Psoas muscle (tissue), 8 donors: ENCODE results near the gene CYTH4. TPM values are rescaled to one million over a fixed set of nuclear protein-coding genes. Genes with fewer than 3 reads are reported as not detected.

ENCODE experiments used
- ATAC-seq, 4 donors: fragments of 200-7000 bp; cut with Tn5 transposase; one replicate each; pipeline ENCODE4 v1.9.1; 2020; ENCODE audit warnings: moderate library complexity in 3 of 4, mild to moderate bottlenecking in 2 of 4
- DNase-seq, 2 donors: peaks; one replicate each; pipeline ENCODE4 v3.0.0-alpha.2; 2020
- H3K27ac ChIP-seq: fragments of 200-600 bp; one replicate; pipeline ENCODE4 v1.8.0; 2022
- H3K27me3 ChIP-seq, 3 donors: fragments of 200-600 bp in 1 of 3; one replicate each; pipeline versions ENCODE4 v1.6.1 to v1.8.0; 2013 to 2022; ENCODE audit warnings: low read length in 2 of 3, mild to moderate bottlenecking in 2 of 3, moderate library complexity in 1 of 3; ENCODE audit not compliant: insufficient read depth in 3 of 3
- H3K36me3 ChIP-seq, 2 donors: fragments of 200-600 bp in 1 of 2; one replicate each; pipeline versions ENCODE4 v1.6.1 to v1.8.0; 2013 to 2022; ENCODE audit warnings: low read depth in 1 of 2, mild to moderate bottlenecking in 1 of 2, moderate library complexity in 1 of 2; ENCODE audit not compliant: insufficient read depth in 1 of 2
- H3K4me1 ChIP-seq: fragments of 200-600 bp; one replicate; pipeline ENCODE4 v1.8.0; 2022
- H3K4me3 ChIP-seq: fragments of 200-600 bp; one replicate; pipeline ENCODE4 v1.8.0; 2022; ENCODE audit warnings: mild to moderate bottlenecking
- H3K9me3 ChIP-seq: fragments of 200-600 bp; one replicate; pipeline ENCODE4 v1.8.0; 2022
- WGBS, 3 donors: extraction: QIAGEN DNeasy Blood & Tissue Kit; methylation state at CpG; one replicate each; pipeline versions ENCODE4 v1.1.6 to v1.1.7; 2013; 5-methylcytosine and 5-hydroxymethylcytosine counted together
- intact Hi-C, 2 donors: fragments of 100-400 bp; cut with DNase I; formaldehyde crosslinking; loops; one replicate each; pipeline versions ENCODE4 v1.11.0 to v1.14.2; 2022
- polyA plus RNA-seq, 3 donors: library from polyadenylated mRNA; stranded (reverse); fragments of 200-250 nt; gene quantifications; one replicate each; pipeline ENCODE4 v1.2.3, GENCODE V29; 2013
- total RNA-seq, 4 donors: library from RNA; stranded (reverse); fragmentation: NEBNext Ultra II Directional in 2 of 4; extraction: Animal tissue kit (Norgen Biotek cat#: 25700) in 2 of 4; gene quantifications; one replicate each; pipeline versions ENCODE4 v1.2.1 to v1.2.4, GENCODE V29; 2021 to 2023
- TF ChIP-seq, protein P1 (sequence below): fragments of 200-600 bp; IDR thresholded peaks from one replicate; pipeline ENCODE4 v1.8.0; 2022; ENCODE audit warnings: antibody characterized with exemption
- donor health status: healthy with polysubstance abuse.
- donor health status: DM: no; HTN: no; CAD: no; lungs with moderate emphysema.
- donor health status: Bipolar disorder and iron deficiency.
- donor health status: healthy.
- donor health status: DM: yes; HTN: yes; CAD: no.
- donor health status: DM: no; HTN: no; CAD: no.
- donor health status: DM: no; HTN: no; CAD: no.
- donor health status: DM: yes; HTN: yes; CAD: no.

CYTH4 gene
- total and polyA plus RNA-seq, 7 donors: 0.63 to 8.5 (median 3.0) TPM

DNA sequence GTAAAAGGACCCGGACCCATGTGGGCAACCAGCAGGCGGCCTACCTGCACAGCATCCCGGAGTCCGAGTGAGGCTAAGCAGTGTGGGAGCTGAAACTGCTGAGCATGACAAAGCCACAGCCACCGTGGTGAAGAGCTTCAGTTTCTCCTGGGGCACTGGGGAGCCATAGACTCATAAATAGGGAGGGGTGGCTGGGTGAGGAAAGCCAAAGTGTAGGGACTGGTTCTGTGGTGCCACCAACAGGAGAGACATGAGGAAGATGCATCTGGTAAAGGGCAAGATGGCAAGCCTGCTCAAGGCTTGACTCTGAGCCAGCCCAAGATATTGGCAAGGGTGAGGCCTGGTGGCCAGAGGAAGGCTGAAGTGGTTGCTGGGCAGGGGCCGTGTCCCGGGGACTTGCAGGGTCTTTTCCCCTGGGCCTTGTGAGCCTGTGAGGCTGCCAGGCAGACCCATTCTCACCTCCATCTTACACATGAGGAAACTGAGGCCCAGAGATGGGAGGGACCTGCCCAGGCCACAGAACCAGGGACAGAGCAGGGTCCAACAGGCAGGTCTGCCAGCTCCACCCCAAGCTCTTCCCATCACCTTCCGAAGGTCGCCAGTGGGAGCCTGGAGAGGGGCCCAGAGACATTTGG lies 30.4 kb downstream of the CYTH4 start:
- WGBS, 3 donors: 70 to 79% (median 78%) methylated on average over 9 of the region's 9 CpGs
- no peaks in the 10 kb centered on the region for H3K36me3 ChIP-seq
- H3K27ac ChIP-seq: no peak overlapping the region
- ATAC-seq: no peak
- TF ChIP-seq, protein P1, sequence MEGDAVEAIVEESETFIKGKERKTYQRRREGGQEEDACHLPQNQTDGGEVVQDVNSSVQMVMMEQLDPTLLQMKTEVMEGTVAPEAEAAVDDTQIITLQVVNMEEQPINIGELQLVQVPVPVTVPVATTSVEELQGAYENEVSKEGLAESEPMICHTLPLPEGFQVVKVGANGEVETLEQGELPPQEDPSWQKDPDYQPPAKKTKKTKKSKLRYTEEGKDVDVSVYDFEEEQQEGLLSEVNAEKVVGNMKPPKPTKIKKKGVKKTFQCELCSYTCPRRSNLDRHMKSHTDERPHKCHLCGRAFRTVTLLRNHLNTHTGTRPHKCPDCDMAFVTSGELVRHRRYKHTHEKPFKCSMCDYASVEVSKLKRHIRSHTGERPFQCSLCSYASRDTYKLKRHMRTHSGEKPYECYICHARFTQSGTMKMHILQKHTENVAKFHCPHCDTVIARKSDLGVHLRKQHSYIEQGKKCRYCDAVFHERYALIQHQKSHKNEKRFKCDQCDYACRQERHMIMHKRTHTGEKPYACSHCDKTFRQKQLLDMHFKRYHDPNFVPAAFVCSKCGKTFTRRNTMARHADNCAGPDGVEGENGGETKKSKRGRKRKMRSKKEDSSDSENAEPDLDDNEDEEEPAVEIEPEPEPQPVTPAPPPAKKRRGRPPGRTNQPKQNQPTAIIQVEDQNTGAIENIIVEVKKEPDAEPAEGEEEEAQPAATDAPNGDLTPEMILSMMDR: no peak
- H3K27me3 ChIP-seq: peaks cover 0 to 21% (median 4%) of the 10 kb centered on the region in 3 donors
- no peaks in the 10 kb centered on the region for H3K9me3 ChIP-seq
- no peak for DNase-seq
- intact Hi-C loops: loop anchor here (10.0 kb wide), 2 partner anchors 112 to 252 kb away; partner anchors contain the start of genes CDC42EP1 (in 1 of the 2) and ELFN2 (in 1 of the 2)
- H3K4me3 ChIP-seq: no peak overlapping the region
- H3K4me1 ChIP-seq: peaks cover 3% of the 10 kb centered on the region

DNA sequence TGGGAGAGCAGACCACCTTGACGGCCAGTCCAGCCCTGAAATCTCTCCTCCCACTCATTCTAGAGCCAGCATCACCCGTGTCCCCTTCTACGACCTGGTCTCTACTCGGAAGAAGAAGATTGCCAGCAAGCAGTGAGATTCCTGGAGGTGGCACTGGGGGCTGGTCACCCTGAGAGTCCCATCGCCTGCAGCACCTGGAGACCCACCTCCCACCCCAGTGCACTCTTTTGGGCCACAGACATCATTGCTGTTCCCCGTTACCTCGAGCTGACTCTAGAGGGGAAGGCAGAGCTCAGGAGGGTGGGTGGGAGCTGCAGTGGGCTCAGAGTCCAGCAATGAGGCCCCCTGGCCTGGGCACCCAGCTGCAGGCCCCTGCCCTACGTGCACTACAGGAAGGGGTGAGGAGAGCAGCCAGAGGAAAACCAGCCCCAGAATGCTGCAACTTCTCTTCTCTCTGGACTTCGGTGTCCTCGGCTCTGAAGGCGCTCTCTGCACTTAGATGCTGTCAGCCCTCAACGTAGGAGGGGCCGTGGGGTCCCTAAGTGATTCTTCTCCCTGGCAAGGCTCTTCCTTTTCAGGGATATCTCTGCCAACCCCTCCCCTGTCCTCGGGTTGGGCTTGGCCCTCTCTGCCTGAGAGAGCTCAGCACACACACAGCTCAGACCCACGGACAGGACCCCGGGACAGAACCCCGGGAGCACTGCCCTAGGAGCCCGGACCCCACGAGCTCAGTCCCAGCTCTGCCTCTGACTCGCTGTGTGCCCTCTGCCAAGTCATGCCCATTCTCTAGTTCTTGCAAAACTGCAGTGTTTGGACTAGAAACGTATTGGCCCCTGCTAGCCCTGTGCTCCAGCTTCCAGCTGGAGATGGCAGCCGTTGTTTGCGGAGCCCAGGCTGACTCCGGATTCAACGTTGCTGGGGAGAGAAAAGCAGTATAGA lies 31.3 kb downstream of the CYTH4 start:
- Histone ChIP-seq H3K36me3 (no peaks in the 10 kb centered on the region), H3K27me3 (peaks cover 0 to 25% (median 9%) of the 10 kb centered on the region in 3 donors), H3K27ac (no peak overlapping the region), H3K9me3 (no peaks in the 10 kb centered on the region), H3K4me1 (no peaks in the 10 kb centered on the region), H3K4me3 (no peak overlapping the region)
- WGBS, 3 donors: 42 to 55% (median 43%) methylated on average over 25 of the region's 25 CpGs
- TF ChIP-seq, protein P1: no peak
- intact Hi-C loops: loop anchor here (10.0 kb wide), 2 partner anchors 111 to 251 kb away; partner anchors contain the start of genes CDC42EP1 (in 1 of the 2) and ELFN2 (in 1 of the 2)
- peak in 1 of 2 donors; percentile 40 for DNase-seq
- ATAC-seq: no peak

DNA sequence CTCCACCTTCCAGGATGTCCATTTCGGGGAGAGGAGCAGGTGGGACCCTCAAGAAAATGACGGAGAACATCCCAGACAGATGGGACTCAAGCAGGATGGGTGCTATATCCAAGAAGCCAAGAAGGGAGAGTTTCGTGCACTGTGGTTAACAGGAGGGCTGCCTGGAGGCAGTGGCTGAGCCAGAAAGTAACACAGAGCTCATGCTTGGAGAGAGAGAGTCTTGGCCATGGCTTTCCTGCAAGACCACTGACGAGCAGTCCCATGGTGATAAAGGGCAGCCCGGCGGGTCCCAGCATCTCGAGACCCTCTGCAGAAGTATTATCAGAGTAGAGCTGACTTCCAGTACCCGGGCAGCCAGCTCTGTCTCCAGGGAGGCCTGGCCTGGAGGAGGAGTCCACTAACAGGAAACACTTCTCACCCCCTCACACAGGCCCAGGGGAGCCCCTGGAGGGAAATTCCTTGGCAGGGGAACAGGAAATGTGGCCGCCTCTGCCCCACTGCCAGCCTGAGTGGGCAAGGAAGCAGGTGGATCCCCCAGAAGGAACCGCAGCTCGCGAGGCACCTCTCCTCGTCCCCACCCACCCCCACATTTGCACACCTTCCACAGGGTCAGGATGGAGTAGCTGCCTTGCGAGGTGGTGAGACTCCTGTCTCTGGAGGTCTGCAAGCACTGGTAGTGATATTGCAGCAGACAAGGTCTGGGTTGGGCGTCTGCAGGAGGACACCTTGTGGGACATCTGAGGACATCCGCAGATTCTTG lies 32.2 kb downstream of the CYTH4 start:
- Histone ChIP-seq H3K9me3 (no peaks in the 10 kb centered on the region), H3K4me1 (no peaks in the 10 kb centered on the region), H3K27me3 (peaks cover 0 to 27% (median 15%) of the 10 kb centered on the region in 3 donors), H3K4me3 (no peak overlapping the region), H3K36me3 (no peaks in the 10 kb centered on the region), H3K27ac (no peak overlapping the region)
- ATAC-seq (no peak), DNase-seq (no peak)
- WGBS, 3 donors: 49 to 53% (median 50%) methylated on average over 16 of the region's 16 CpGs
- intact Hi-C loops: loop anchor here (5.0 to 10.0 kb wide), 3 partner anchors 110 to 250 kb away; partner anchors contain the start of genes CDC42EP1 (in 1 of the 2) and ELFN2 (in 1 of the 2)
- TF ChIP-seq, protein P1: no peak

DNA sequence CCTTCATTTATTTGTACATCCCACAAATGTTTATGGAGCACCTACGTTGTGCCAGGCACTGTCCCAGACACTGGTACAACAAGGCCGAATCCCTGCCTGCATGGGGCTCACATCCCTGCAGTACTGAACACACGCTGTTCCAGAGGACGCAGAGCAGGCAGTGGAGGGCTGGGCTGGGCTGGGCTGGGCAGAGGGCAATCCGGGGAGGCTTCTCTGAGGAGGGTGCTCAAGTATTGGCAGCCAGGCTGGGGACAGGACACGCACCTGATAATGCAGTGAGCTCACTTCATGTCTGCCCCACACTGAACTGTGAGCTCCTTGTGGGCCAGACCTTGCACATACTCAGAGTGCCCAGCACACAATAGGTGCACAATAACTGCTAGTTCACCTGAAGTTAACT lies 34.1 kb downstream of the CYTH4 start:
- 65 to 69% (median 69%) methylated on average over 6 of the region's 6 CpGs for WGBS, 3 donors
- TF ChIP-seq, protein P1: no peak
- intact Hi-C loops: loop anchor here (5.0 to 10.0 kb wide), 3 partner anchors 108 to 248 kb away; partner anchors contain the start of genes CDC42EP1 (in 1 of the 2) and ELFN2 (in 1 of the 2)
- DNase-seq: no peak
- no peaks in the 10 kb centered on the region for H3K9me3 ChIP-seq
- H3K36me3 ChIP-seq: no peaks in the 10 kb centered on the region
- no peak overlapping the region for H3K27ac ChIP-seq
- ATAC-seq: no peak
- no peak overlapping the region for H3K4me3 ChIP-seq
- no peaks in the 10 kb centered on the region for H3K4me1 ChIP-seq
- peaks cover 0 to 30% (median 17%) of the 10 kb centered on the region in 3 donors for H3K27me3 ChIP-seq
